Smooth muscle cell (in vitro differentiated cells): ENCODE measurements around the gene CACHD1. TPM values are rescaled to one million over a fixed set of nuclear protein-coding genes. Genes with fewer than 3 reads are reported as not detected.
A peak's percentile ranks its signal among the peaks of the same experiment; 100 is the strongest.

Source experiments
- DNase-seq: peaks from one replicate; lab custom pipeline; 2025; ENCODE audit not compliant: unreplicated experiment; lab: John Stamatoyannopoulos, UW
- H2AFZ ChIP-seq: fragments of 200-600 bp; sonication (generic); 2 replicates; pipeline ENCODE4 v1.6.0; 2016; ENCODE audit warnings: antibody characterized with exemption, low read depth, mild to moderate bottlenecking
- H3F3A ChIP-seq: fragments of 200-600 bp; sonication (generic); 2 replicates; pipeline ENCODE4 v1.6.0; 2017; ENCODE audit warnings: antibody characterized with exemption, low read depth
- H3K27ac ChIP-seq: fragments of 200-600 bp; sonication (generic); 2 replicates; pipeline ENCODE4 v1.5.1; 2016; ENCODE audit warnings: low read depth, mild to moderate bottlenecking
- H3K27me3 ChIP-seq: fragments of 200-600 bp; sonication (generic); 2 replicates; pipeline ENCODE4 v1.6.1; 2016; ENCODE audit warnings: low read depth, mild to moderate bottlenecking
- H3K36me3 ChIP-seq: fragments of 200-600 bp; sonication (generic); 2 replicates; pipeline ENCODE4 v1.5.1; 2016; ENCODE audit warnings: low read depth
- H3K4me1 ChIP-seq: fragments of 200-600 bp; sonication (generic); 2 replicates; pipeline ENCODE4 v1.5.1; 2016; ENCODE audit warnings: low read depth
- H3K4me2 ChIP-seq: fragments of 200-600 bp; sonication (generic); 2 replicates; pipeline ENCODE4 v1.6.0; 2016; ENCODE audit warnings: mild to moderate bottlenecking
- H3K4me3 ChIP-seq: fragments of 200-600 bp; sonication (generic); 2 replicates; pipeline ENCODE4 v1.5.1; 2016; ENCODE audit warnings: mild to moderate bottlenecking
- H3K79me2 ChIP-seq: fragments of 200-600 bp; sonication (generic); 2 replicates; pipeline ENCODE4 v1.6.0; 2016; ENCODE audit warnings: low read depth, mild to moderate bottlenecking
- H3K9ac ChIP-seq: fragments of 200-600 bp; sonication (generic); 2 replicates; pipeline ENCODE4 v1.6.0; 2016; ENCODE audit warnings: low read depth
- H3K9me3 ChIP-seq: fragments of 200-600 bp; sonication (generic); replicated peaks from 2 replicates; pipeline ENCODE4 v1.5.1; 2016; ENCODE audit warnings: low read depth
- H4K20me1 ChIP-seq: fragments of 200-600 bp; sonication (generic); 2 replicates; pipeline ENCODE4 v1.6.0; 2016; ENCODE audit warnings: low read depth
- WGBS: methylation state at CpG from one replicate; pipeline ENCODE4 v1.1.7; 2016; ENCODE audit warnings: low lambda C conversion rate; 5-methylcytosine and 5-hydroxymethylcytosine counted together
- polyA plus RNA-seq: library from polyadenylated mRNA; unstranded; fragments of >200 nt; fragmentation: Nextera tagmentation; extraction: Ambion mirVana; gene quantifications from 2 replicates; pipeline ENCODE4 v1.2.1, GENCODE V29; 2016
- total RNA-seq: library from RNA; depleted of rRNA; stranded (reverse); fragments of >200 nt; gene quantifications from 2 replicates; pipeline ENCODE4 v1.2.3, GENCODE V29; 2014
- TF ChIP-seq, protein P1 (sequence below): fragments of 200-600 bp; sonication (generic); IDR thresholded peaks from 2 replicates; pipeline ENCODE4 v1.5.1; 2017; ENCODE audit warnings: borderline replicate concordance, mild to moderate bottlenecking, antibody characterized with exemption; ENCODE audit not compliant: insufficient read depth, poor library complexity, severe bottlenecking

CACHD1 gene
- total and polyA plus RNA-seq, 2 experiments from 2014 or later, result 12.9 to 20.8 TPM

DNA sequence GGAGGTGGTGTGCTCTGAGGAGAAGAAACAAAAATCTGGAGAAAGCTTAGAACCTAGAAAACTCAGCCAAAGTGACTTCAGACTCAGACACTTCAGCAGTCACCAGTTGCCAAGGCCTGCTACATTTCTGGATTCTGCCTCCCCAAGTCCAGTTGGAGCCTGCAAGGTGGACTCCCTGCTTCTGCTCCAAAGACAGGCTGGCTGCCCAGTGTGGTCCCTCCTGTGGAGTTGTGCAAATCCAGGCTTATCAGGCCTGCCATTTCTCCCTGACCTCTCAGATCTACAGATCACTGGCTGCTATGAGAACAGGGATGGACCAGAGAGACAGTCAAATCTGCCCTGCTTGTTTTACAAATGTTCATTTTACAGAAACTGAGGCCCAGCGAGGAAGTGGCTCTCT is 9.9 kb downstream of the CACHD1 start:
- Histone ChIP-seq H3K4me3 (no peak overlapping the region), H3K36me3 (no peaks in the 10 kb centered on the region), H3F3A (peaks cover 10% of the 10 kb centered on the region), H3K9ac (no peak overlapping the region), H3K27me3 (no peaks in the 10 kb centered on the region), H3K4me2 (no peak overlapping the region), H3K9me3 (no peaks in the 10 kb centered on the region), H2AFZ (no peak overlapping the region), H3K27ac (no peak overlapping the region), H3K79me2 (peaks cover 49% of the 10 kb centered on the region), H3K4me1 (peaks cover 54% of the 10 kb centered on the region), H4K20me1 (no peaks in the 10 kb centered on the region)
- no peak for DNase-seq
- WGBS, result 92% methylated on average over 1 of the region's 1 CpG
- TF ChIP-seq, protein P1, sequence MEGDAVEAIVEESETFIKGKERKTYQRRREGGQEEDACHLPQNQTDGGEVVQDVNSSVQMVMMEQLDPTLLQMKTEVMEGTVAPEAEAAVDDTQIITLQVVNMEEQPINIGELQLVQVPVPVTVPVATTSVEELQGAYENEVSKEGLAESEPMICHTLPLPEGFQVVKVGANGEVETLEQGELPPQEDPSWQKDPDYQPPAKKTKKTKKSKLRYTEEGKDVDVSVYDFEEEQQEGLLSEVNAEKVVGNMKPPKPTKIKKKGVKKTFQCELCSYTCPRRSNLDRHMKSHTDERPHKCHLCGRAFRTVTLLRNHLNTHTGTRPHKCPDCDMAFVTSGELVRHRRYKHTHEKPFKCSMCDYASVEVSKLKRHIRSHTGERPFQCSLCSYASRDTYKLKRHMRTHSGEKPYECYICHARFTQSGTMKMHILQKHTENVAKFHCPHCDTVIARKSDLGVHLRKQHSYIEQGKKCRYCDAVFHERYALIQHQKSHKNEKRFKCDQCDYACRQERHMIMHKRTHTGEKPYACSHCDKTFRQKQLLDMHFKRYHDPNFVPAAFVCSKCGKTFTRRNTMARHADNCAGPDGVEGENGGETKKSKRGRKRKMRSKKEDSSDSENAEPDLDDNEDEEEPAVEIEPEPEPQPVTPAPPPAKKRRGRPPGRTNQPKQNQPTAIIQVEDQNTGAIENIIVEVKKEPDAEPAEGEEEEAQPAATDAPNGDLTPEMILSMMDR, result no peak

DNA sequence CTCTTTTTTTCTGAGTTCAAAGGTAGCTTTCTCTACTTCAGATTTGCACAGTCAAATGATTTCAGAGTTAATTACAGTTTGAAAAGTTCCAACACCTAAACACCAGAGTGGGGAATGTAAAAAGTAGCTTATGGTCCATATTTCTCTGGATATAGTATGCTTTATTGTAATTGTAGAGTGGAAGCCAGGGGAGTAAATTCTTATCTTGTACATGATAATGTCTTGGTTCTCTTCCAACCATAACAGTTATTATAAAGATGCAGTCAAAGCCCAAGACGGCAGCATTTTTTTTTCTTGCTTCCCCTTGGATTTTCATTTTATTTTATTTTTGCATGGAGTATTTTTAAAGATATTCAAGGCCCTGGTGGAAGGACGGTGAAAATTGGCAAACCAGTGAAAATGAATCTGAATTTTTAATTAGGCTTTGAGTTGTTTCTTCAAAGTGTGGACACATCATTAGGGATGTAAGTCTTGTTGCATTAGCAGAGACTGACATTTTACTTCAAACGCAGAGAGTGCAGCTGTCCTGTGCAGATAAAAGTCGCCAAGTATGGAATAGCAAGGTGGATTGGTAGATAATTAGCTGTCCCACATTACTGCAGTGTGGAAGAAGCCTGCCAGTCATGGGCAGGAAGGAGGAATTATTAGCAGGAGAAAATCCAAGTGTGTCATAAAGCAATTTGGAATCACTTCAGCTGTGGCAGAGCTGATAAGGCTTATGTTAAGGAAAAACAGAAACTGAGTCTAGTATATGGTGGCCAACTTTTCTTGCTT is 11.3 kb downstream of the CACHD1 start:
- Histone ChIP-seq H3K4me2 (peak overlapping the region; percentile 74), H3K4me1 (peaks cover 51% of the 10 kb centered on the region)

DNA sequence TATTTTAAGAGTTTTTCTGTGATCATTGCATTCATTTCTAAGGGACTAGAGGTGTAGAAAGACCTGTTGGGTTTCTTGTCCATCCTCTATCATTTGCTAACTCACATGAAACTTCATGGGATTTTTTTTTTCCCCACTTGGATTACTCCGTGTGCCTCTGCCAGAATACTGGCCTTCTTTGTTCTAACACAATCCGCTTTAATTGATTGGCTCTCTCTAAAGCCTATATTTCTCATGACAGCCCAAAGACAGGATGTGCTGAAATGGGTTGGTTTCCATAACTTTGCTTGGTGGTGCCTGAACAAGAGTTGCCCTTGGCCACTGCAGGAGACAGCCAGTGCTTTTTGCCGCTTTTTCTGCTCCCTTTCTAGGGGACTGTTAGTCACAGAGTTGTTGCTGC is 12.2 kb downstream of the CACHD1 start:
- Histone ChIP-seq H3K9me3 (no peaks in the 10 kb centered on the region), H3K27ac (peak overlapping the region; percentile 96), H2AFZ (no peak overlapping the region), H3K4me1 (peaks cover 42% of the 10 kb centered on the region), H4K20me1 (no peaks in the 10 kb centered on the region), H3K27me3 (no peaks in the 10 kb centered on the region), H3K9ac (peak overlapping the region; percentile 45), H3K4me3 (no peak overlapping the region), H3K36me3 (no peaks in the 10 kb centered on the region), H3F3A (peaks cover 4% of the 10 kb centered on the region), H3K4me2 (peak overlapping the region; percentile 74), H3K79me2 (peaks cover 60% of the 10 kb centered on the region)
- no peak for DNase-seq
- 54% methylated on average over 3 of the region's 3 CpGs for WGBS
- TF ChIP-seq, protein P1, result no peak

More for the DNA sequence above, 11.3 kb downstream of the CACHD1 start:
- Histone ChIP-seq H3K27ac (peak overlapping the region; percentile 96), H4K20me1 (no peaks in the 10 kb centered on the region), H3K36me3 (no peaks in the 10 kb centered on the region), H3K79me2 (peaks cover 51% of the 10 kb centered on the region), H3F3A (peaks cover 8% of the 10 kb centered on the region), H3K9ac (no peak overlapping the region), H2AFZ (no peak overlapping the region), H3K27me3 (no peaks in the 10 kb centered on the region), H3K9me3 (no peaks in the 10 kb centered on the region), H3K4me3 (no peak overlapping the region)
- TF ChIP-seq, protein P1, result no peak
- no peak for DNase-seq
- 41% methylated on average over 4 of the region's 4 CpGs for WGBS

DNA sequence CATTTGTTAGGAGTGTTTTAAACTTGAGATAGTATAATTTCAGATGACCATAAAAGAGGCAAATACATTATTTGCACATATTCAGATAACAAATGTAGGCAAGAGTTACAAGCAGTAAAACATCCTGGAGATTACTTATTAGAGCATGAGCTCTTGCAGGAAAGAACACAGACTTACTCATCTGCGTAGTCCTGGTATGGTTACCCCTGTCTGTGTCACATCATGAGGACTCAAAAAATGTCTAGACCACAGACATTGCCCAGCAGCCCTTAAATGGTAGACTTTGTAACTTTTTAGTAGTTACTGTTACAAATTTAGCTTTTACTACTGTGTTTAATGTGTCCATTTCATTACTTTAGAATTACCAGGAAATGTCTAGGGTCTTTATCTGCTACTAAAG is 12.8 kb downstream of the CACHD1 start:
- Histone ChIP-seq H4K20me1 (no peaks in the 10 kb centered on the region), H3F3A (peaks cover 4% of the 10 kb centered on the region), H3K27me3 (no peaks in the 10 kb centered on the region), H3K9ac (peak overlapping the region; percentile 63), H3K4me1 (peaks cover 45% of the 10 kb centered on the region), H3K79me2 (peaks cover 65% of the 10 kb centered on the region), H3K9me3 (no peaks in the 10 kb centered on the region), H3K4me3 (no peak overlapping the region), H3K36me3 (no peaks in the 10 kb centered on the region), H2AFZ (no peak overlapping the region), H3K27ac (peak overlapping the region; percentile 96), H3K4me2 (peak overlapping the region; percentile 74)
- TF ChIP-seq, protein P1, result no peak
- no peak for DNase-seq
- 0% methylated on average over 1 of the region's 1 CpG for WGBS
